ENCODE data around the gene SEC24C. TPM values are rescaled to one million over a fixed set of nuclear protein-coding genes. Genes with fewer than 3 reads are reported as not detected.
A peak's percentile ranks its signal among the peaks of the same experiment; 100 is the strongest.

Gene SEC24C
- total RNA-seq, 1 experiment from 2014 or later = 113 TPM

GRCh38 chr10:73779018-73779417, 34.8 kb downstream of the SEC24C start:
- POLR2A ChIA-PET = interaction anchor here (0.7 kb wide), 2 partner anchors 73 to 629 kb away, joined by 5 to 9 read pairs; no protein-coding TSS in a partner anchor
- intact Hi-C loops (cut with micrococcal nuclease; ENCODE audit: unreplicated experiment) = no loop called here

GRCh38 chr10:73779539-73780197, 35.5 kb downstream of the SEC24C start:
- Histone ChIP-seq H3K9me3 (ENCODE audit: control insufficient read depth, insufficient read depth, low read depth, low read length) (no peaks in the 10 kb centered on the region), H3K4me3 (ENCODE audit: low read depth in 2 of 2, low read length in 2 of 2) (no peak overlapping the region), H3K36me3 (ENCODE audit: control insufficient read depth, insufficient read depth, low read length) (peaks cover 6% of the 10 kb centered on the region), H3K27ac (ENCODE audit: low read length) (peak overlapping the region; percentile 62), H3K27me3 (ENCODE audit: control insufficient read depth, insufficient read depth, low read length) (no peaks in the 10 kb centered on the region), H3K4me1 (ENCODE audit: control insufficient read depth, insufficient read depth, low read length) (peaks cover 45% of the 10 kb centered on the region)
- DNase-seq (ENCODE audit: low read depth, low spot score) (no peak), ATAC-seq (no peak)
- intact Hi-C loops (cut with micrococcal nuclease; ENCODE audit: unreplicated experiment) (no loop called here), in situ Hi-C loops (cut with HindIII; ENCODE audit: low pct_unique_long_range_greater_than_20kb, low sequenced_read_pairs) (no loop called here)
- POLR2A ChIA-PET = interaction anchor here (0.7 kb wide), 1 partner anchor 72 kb away, joined by 5 read pairs; no protein-coding TSS in a partner anchor
- no TSS peak for BruUV-seq (replicated peaks)
- CTCF ChIA-PET = interaction anchor here (0.6 to 0.7 kb wide), 2 partner anchors 40 to 375 kb away, joined by 4 to 11 read pairs; no protein-coding TSS in a partner anchor
- no peak for TF ChIP-seq SIN3A (IDR thresholded peaks at IDR 0.05; ENCODE audit: borderline replicate concordance, insufficient read depth, low read depth, low read length)
- TF ChIP-seq CTCF (IDR thresholded peaks at IDR 0.05) = no peak
- TF ChIP-seq REST (IDR thresholded peaks at IDR 0.05; ENCODE audit: insufficient read depth in 1 of 2, low read depth in 2 of 2, low read length in 1 of 2) = no peak
- no peak for TF ChIP-seq TCF7L2 (IDR thresholded peaks at IDR 0.05; ENCODE audit: low read depth, low read length)
- TF ChIP-seq POLR2AphosphoS5 (IDR thresholded peaks at IDR 0.05; ENCODE audit: low read depth, low read length) = no peak

More at GRCh38 chr10:73779018-73779417, 34.8 kb downstream of the SEC24C start:
- H3K27ac ChIP-seq (ENCODE audit: low read length) = no peak overlapping the region
- no peak for TF ChIP-seq SIN3A (IDR thresholded peaks at IDR 0.05; ENCODE audit: borderline replicate concordance, insufficient read depth, low read depth, low read length)
- no peak for TF ChIP-seq REST (IDR thresholded peaks at IDR 0.05; ENCODE audit: insufficient read depth in 1 of 2, low read depth in 2 of 2, low read length in 1 of 2)
- no peak for TF ChIP-seq TCF7L2 (IDR thresholded peaks at IDR 0.05; ENCODE audit: low read depth, low read length)
- no peak for TF ChIP-seq POLR2AphosphoS5 (IDR thresholded peaks at IDR 0.05; ENCODE audit: low read depth, low read length)
- no peak for TF ChIP-seq CTCF (IDR thresholded peaks at IDR 0.05)
- in situ Hi-C loops (cut with HindIII; ENCODE audit: low pct_unique_long_range_greater_than_20kb, low sequenced_read_pairs) = no loop called here
- H3K36me3 ChIP-seq (ENCODE audit: control insufficient read depth, insufficient read depth, low read length) = peaks cover 9% of the 10 kb centered on the region
- no peak overlapping the region for H3K4me3 ChIP-seq (ENCODE audit: low read depth in 2 of 2, low read length in 2 of 2)
- H3K27me3 ChIP-seq (ENCODE audit: control insufficient read depth, insufficient read depth, low read length) = no peaks in the 10 kb centered on the region
- H3K4me1 ChIP-seq (ENCODE audit: control insufficient read depth, insufficient read depth, low read length) = peaks cover 45% of the 10 kb centered on the region
- ATAC-seq = no peak
- no peak for DNase-seq (ENCODE audit: low read depth, low spot score)
- no TSS peak for BruUV-seq (replicated peaks)
- no peaks in the 10 kb centered on the region for H3K9me3 ChIP-seq (ENCODE audit: control insufficient read depth, insufficient read depth, low read depth, low read length)
- CTCF ChIA-PET = interaction anchor here (0.7 to 0.8 kb wide), 2 partner anchors 56 to 376 kb away, joined by 10 to 11 read pairs; no protein-coding TSS in a partner anchor

Data from Panc1 (cell line).